RPMI8226 (cell line): ENCODE measurements around the gene C6orf52.
"Not testable (repeated sequence)": the region's sequence is repeated elsewhere in the genome, so short reads cannot be mapped to it uniquely, and the experiment has no call there.

Experiments used
- DNase-seq: peaks from one replicate; pipeline ENCODE4 v3.0.0-alpha.2; 2015

C6orf52 gene

GRCh38 chr6:10694302-10695085, at the start of gene C6orf52, which contains the start of gene PAK1IP1:
TSS of gene C6orf52 (minus strand) at chr6:10694616. CDS start at chr6:10687550, 7,066 bp downstream.
TSS of gene PAK1IP1 (plus strand) at chr6:10694972. CDS start at chr6:10694986, 14 bp downstream.
- DNase-seq: peak; percentile 98

GRCh38 chr6:10743515-10743914, 49.1 kb upstream of the C6orf52 start:
- no peak for DNase-seq

GRCh38 chr6:10742251-10742650, 47.8 kb upstream of the C6orf52 start:
- no peak for DNase-seq

GRCh38 chr6:10741643-10742042, 47.2 kb upstream of the C6orf52 start:
- DNase-seq: not testable (repeated sequence)

- DNase-seq: no peak
Observed at GRCh38 chr6:10740061-10740460, 45.6 kb upstream of the C6orf52 start.

- DNase-seq: no peak
Observed at GRCh38 chr6:10736731-10737130, 42.3 kb upstream of the C6orf52 start.

GRCh38 chr6:10733863-10734262, 39.4 kb upstream of the C6orf52 start:
- no peak for DNase-seq

GRCh38 chr6:10733151-10733715, 38.8 kb upstream of the C6orf52 start:
- no peak for DNase-seq

- DNase-seq: no peak
Observed at GRCh38 chr6:10730254-10730653, 35.8 kb upstream of the C6orf52 start.

GRCh38 chr6:10725716-10726115, 31.3 kb upstream of the C6orf52 start:
- DNase-seq: no peak

- no peak for DNase-seq
Observed at GRCh38 chr6:10725044-10725443, 30.6 kb upstream of the C6orf52 start.

GRCh38 chr6:10723567-10723881, 29.1 kb upstream of the C6orf52 start:
- no peak for DNase-seq

GRCh38 chr6:10722820-10723566, 28.6 kb upstream of the C6orf52 start, which contains the start of gene TMEM14C:
TSS of gene TMEM14C (plus strand) at chr6:10723070. CDS start at chr6:10724614, 1,544 bp downstream.
- DNase-seq: peak; percentile 98

- no peak for DNase-seq
Observed at GRCh38 chr6:10722570-10722819, 28.1 kb upstream of the C6orf52 start.

- DNase-seq: no peak
Observed at GRCh38 chr6:10721850-10722569, 27.6 kb upstream of the C6orf52 start.

- peak; percentile 39 for DNase-seq
Observed at GRCh38 chr6:10720960-10721849, 26.8 kb upstream of the C6orf52 start.

GRCh38 chr6:10720265-10720959, 26.0 kb upstream of the C6orf52 start:
- DNase-seq: peak; percentile 59

GRCh38 chr6:10719964-10720264, 25.5 kb upstream of the C6orf52 start:
- no peak for DNase-seq

- peak; percentile 43 for DNase-seq
Observed at GRCh38 chr6:10719296-10719963, 25.0 kb upstream of the C6orf52 start.

GRCh38 chr6:10713962-10714361, 19.5 kb upstream of the C6orf52 start:
- DNase-seq: no peak

GRCh38 chr6:10696655-10697054, 2.2 kb upstream of the C6orf52 start:
- DNase-seq: no peak
